A549 (cell line): ENCODE results near the gene ZNG1A.
"Not testable (repeated sequence)": the region's sequence is repeated elsewhere in the genome, so short reads cannot be mapped to it uniquely, and the experiment has no call there.

Experiments used
- ESRRA ChIP-seq: fragments of 150-350 bp; IDR thresholded peaks from 2 replicates; pipeline ENCODE4 v1.6.1; 2014; ENCODE audit warnings: mild to moderate bottlenecking, low read length, borderline replicate concordance
- TF ChIP-seq, protein P1 (sequence below): IDR thresholded peaks from 2 replicates; pipeline ENCODE4 v1.6.1; 2012
- TF ChIP-seq, protein P2 (sequence below): fragments of 200-600 bp; sonication (generic); IDR thresholded peaks from 2 replicates; pipeline ENCODE4 v1.6.1; 2016; ENCODE audit warnings: antibody characterized with exemption, mild to moderate bottlenecking, moderate library complexity
- TF ChIP-seq, protein P3 (sequence below): fragments of 150-350 bp; IDR thresholded peaks from 2 replicates; pipeline ENCODE4 v1.6.1; 2014; ENCODE audit warnings: low read depth, mild to moderate bottlenecking, low read length
- TF ChIP-seq, protein P4 (sequence below): fragments of >200 bp; sonication (Bioruptor Twin); formaldehyde crosslinking; IDR thresholded peaks from 3 replicates; pipeline ENCODE4 v1.5.1; 2016

DNA sequence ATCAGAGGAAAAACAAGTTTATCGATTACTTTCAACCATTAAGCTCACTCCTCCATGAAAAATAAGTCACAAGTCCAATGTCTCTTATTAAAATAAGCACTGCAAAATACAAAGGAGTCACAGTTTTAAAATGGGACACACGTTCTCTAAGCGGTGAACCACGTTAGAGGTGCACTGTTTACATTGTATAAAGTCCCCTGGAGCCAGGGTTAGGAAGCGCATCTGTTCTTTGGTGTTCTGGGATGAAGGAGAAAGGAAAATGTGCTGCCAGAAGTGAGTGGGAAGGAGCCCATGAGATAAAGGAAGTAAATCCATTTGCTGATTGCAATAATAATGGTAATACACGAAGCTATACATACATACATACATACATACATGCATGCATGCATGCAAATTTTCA lies 91.0 kb downstream of the ZNG1A start:
- TF ChIP-seq ESRRA, result not testable (repeated sequence)
- TF ChIP-seq, protein P1, sequence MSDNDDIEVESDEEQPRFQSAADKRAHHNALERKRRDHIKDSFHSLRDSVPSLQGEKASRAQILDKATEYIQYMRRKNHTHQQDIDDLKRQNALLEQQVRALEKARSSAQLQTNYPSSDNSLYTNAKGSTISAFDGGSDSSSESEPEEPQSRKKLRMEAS, result not testable (repeated sequence)
- TF ChIP-seq, protein P2, sequence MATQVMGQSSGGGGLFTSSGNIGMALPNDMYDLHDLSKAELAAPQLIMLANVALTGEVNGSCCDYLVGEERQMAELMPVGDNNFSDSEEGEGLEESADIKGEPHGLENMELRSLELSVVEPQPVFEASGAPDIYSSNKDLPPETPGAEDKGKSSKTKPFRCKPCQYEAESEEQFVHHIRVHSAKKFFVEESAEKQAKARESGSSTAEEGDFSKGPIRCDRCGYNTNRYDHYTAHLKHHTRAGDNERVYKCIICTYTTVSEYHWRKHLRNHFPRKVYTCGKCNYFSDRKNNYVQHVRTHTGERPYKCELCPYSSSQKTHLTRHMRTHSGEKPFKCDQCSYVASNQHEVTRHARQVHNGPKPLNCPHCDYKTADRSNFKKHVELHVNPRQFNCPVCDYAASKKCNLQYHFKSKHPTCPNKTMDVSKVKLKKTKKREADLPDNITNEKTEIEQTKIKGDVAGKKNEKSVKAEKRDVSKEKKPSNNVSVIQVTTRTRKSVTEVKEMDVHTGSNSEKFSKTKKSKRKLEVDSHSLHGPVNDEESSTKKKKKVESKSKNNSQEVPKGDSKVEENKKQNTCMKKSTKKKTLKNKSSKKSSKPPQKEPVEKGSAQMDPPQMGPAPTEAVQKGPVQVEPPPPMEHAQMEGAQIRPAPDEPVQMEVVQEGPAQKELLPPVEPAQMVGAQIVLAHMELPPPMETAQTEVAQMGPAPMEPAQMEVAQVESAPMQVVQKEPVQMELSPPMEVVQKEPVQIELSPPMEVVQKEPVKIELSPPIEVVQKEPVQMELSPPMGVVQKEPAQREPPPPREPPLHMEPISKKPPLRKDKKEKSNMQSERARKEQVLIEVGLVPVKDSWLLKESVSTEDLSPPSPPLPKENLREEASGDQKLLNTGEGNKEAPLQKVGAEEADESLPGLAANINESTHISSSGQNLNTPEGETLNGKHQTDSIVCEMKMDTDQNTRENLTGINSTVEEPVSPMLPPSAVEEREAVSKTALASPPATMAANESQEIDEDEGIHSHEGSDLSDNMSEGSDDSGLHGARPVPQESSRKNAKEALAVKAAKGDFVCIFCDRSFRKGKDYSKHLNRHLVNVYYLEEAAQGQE, result not testable (repeated sequence)
- TF ChIP-seq, protein P3, sequence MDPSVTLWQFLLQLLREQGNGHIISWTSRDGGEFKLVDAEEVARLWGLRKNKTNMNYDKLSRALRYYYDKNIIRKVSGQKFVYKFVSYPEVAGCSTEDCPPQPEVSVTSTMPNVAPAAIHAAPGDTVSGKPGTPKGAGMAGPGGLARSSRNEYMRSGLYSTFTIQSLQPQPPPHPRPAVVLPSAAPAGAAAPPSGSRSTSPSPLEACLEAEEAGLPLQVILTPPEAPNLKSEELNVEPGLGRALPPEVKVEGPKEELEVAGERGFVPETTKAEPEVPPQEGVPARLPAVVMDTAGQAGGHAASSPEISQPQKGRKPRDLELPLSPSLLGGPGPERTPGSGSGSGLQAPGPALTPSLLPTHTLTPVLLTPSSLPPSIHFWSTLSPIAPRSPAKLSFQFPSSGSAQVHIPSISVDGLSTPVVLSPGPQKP, result not testable (repeated sequence)
- TF ChIP-seq, protein P4, sequence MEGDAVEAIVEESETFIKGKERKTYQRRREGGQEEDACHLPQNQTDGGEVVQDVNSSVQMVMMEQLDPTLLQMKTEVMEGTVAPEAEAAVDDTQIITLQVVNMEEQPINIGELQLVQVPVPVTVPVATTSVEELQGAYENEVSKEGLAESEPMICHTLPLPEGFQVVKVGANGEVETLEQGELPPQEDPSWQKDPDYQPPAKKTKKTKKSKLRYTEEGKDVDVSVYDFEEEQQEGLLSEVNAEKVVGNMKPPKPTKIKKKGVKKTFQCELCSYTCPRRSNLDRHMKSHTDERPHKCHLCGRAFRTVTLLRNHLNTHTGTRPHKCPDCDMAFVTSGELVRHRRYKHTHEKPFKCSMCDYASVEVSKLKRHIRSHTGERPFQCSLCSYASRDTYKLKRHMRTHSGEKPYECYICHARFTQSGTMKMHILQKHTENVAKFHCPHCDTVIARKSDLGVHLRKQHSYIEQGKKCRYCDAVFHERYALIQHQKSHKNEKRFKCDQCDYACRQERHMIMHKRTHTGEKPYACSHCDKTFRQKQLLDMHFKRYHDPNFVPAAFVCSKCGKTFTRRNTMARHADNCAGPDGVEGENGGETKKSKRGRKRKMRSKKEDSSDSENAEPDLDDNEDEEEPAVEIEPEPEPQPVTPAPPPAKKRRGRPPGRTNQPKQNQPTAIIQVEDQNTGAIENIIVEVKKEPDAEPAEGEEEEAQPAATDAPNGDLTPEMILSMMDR, result not testable (repeated sequence)
